ENCODE results near the gene PAQR8.
A peak's percentile ranks its signal among the peaks of the same experiment; 100 is the strongest.

PAQR8 gene

GRCh38 chr6:52362443-52363227, 684 bp downstream of the PAQR8 start:
- peak; percentile 16; the same call in 1 of the 2 replicates for TF ChIP-seq CTCF (IDR thresholded peaks at IDR 0.05; ENCODE audit: low read depth, low read length)
- no peak for DNase-seq (ENCODE audit: extremely low read depth, low read depth)

GRCh38 chr6:52363228-52363867, 1.4 kb downstream of the PAQR8 start:
- TF ChIP-seq CTCF (IDR thresholded peaks at IDR 0.05; ENCODE audit: low read depth, low read length): no peak
- DNase-seq (ENCODE audit: extremely low read depth, low read depth): no peak

GRCh38 chr6:52364480-52365166, 2.7 kb downstream of the PAQR8 start:
- DNase-seq (ENCODE audit: extremely low read depth, low read depth): no peak
- TF ChIP-seq CTCF (IDR thresholded peaks at IDR 0.05; ENCODE audit: low read depth, low read length): no peak

- TF ChIP-seq CTCF (IDR thresholded peaks at IDR 0.05; ENCODE audit: low read depth, low read length): no peak
- DNase-seq (ENCODE audit: extremely low read depth, low read depth): no peak
Observed at GRCh38 chr6:52365317-52365716, 3.4 kb downstream of the PAQR8 start.

- TF ChIP-seq CTCF (IDR thresholded peaks at IDR 0.05; ENCODE audit: low read depth, low read length): no peak
- no peak for DNase-seq (ENCODE audit: extremely low read depth, low read depth)
Observed at GRCh38 chr6:52365866-52366540, 4.1 kb downstream of the PAQR8 start.

GRCh38 chr6:52368002-52368401, 6.1 kb downstream of the PAQR8 start:
- TF ChIP-seq CTCF (IDR thresholded peaks at IDR 0.05; ENCODE audit: low read depth, low read length): no peak
- DNase-seq (ENCODE audit: extremely low read depth, low read depth): no peak
